Loucy (cell line): ENCODE measurements around the gene SOD3.

Source experiments
- H2AFZ ChIP-seq: fragments of 200-600 bp; sonication (generic); 2 replicates; pipeline ENCODE4 v1.6.0; 2016; ENCODE audit warnings: antibody characterized with exemption, mild to moderate bottlenecking, low read length, moderate library complexity
- H3F3A ChIP-seq: fragments of 200-600 bp; 2 replicates; pipeline ENCODE4 v1.6.0; 2016; ENCODE audit warnings: antibody characterized with exemption, low read depth, mild to moderate bottlenecking
- H3K27me3 ChIP-seq: fragments of 200-600 bp; sonication (generic); 2 replicates; pipeline ENCODE4 v1.6.1; 2014; ENCODE audit warnings: low read length, mild to moderate bottlenecking; ENCODE audit not compliant: insufficient read depth, poor library complexity, severe bottlenecking
- H3K36me3 ChIP-seq: fragments of 200-600 bp; sonication (generic); 2 replicates; pipeline ENCODE4 v1.6.1; 2016; ENCODE audit warnings: low read length; ENCODE audit not compliant: insufficient read depth
- H3K4me1 ChIP-seq: fragments of 200-600 bp; sonication (generic); 2 replicates; pipeline ENCODE4 v1.5.1; 2014; ENCODE audit warnings: low read length, mild to moderate bottlenecking; ENCODE audit not compliant: insufficient read depth, poor library complexity, severe bottlenecking
- H3K4me2 ChIP-seq: fragments of 200-600 bp; sonication (generic); 2 replicates; pipeline ENCODE4 v1.6.0; 2014; ENCODE audit warnings: antibody characterized with exemption, low read length, low read depth, mild to moderate bottlenecking; ENCODE audit not compliant: poor library complexity, severe bottlenecking
- H3K4me3 ChIP-seq: fragments of 200-600 bp; sonication (generic); 2 replicates; pipeline ENCODE4 v1.5.1; 2014; ENCODE audit warnings: low read length, mild to moderate bottlenecking, mixed read lengths; ENCODE audit not compliant: poor library complexity, severe bottlenecking
- H3K79me2 ChIP-seq: fragments of 200-600 bp; sonication (generic); 2 replicates; pipeline ENCODE4 v1.6.1; 2014; ENCODE audit warnings: low read length; ENCODE audit not compliant: insufficient read depth
- H3K9ac ChIP-seq: fragments of 200-600 bp; sonication (generic); 2 replicates; pipeline ENCODE4 v1.6.0; 2014; ENCODE audit warnings: mild to moderate bottlenecking, low read depth, low read length, moderate library complexity; ENCODE audit not compliant: poor library complexity, severe bottlenecking
- H3K9me2 ChIP-seq: fragments of 200-600 bp; sonication (generic); replicated peaks from 2 replicates; pipeline ENCODE4 v1.6.1; 2016; ENCODE audit warnings: low read depth, low read length, mixed read lengths
- H3K9me3 ChIP-seq: fragments of 200-600 bp; sonication (generic); 2 replicates; pipeline ENCODE4 v1.6.1; 2014; ENCODE audit warnings: mild to moderate bottlenecking, antibody characterized with exemption, low read length, low read depth; ENCODE audit not compliant: insufficient read depth
- H4K20me1 ChIP-seq: fragments of 200-600 bp; sonication (generic); 2 replicates; pipeline ENCODE4 v1.6.0; 2014; ENCODE audit warnings: antibody characterized with exemption, low read length, mild to moderate bottlenecking; ENCODE audit not compliant: insufficient read depth, poor library complexity, severe bottlenecking
- EZH2phosphoT487 ChIP-seq: fragments of 200-600 bp; IDR thresholded peaks from 2 replicates; pipeline ENCODE4 v1.6.1; 2018; ENCODE audit warnings: antibody characterized with exemption, mild to moderate bottlenecking, moderate library complexity, borderline replicate concordance
- TF ChIP-seq, protein P1 (sequence below): fragments of 200-600 bp; sonication (generic); conservative IDR thresholded peaks from 2 replicates; pipeline ENCODE4 v1.5.1; 2014; ENCODE audit warnings: mild to moderate bottlenecking, antibody characterized with exemption, low read length

Gene SOD3

DNA sequence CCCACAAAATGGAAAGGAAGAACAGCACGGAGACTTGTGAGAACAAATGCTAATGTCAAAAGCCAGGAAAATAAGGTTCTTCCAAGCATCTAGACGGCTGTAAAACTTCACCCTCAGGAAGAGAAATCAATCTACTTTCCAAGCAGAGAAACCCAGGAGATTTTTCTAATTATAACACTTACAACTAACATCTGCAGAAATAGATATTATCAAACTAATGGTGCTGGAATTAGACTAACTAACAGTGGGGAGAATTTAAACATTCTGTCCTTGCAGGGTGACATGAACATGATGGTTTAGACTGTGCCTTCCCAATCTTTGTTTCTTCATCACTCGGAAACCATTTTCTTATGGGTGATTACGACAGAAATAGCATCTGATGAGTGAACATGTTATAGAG, 40.3 kb downstream of the SOD3 start:
- no peaks in the 10 kb centered on the region; the same call in 1 of the 2 replicates for H3K9me3 ChIP-seq
- H3K9ac ChIP-seq, result no peak overlapping the region
- H3K4me2 ChIP-seq, result no peak overlapping the region
- H3K4me3 ChIP-seq, result no peak overlapping the region
- H2AFZ ChIP-seq, result no peak overlapping the region
- no peaks in the 10 kb centered on the region for H4K20me1 ChIP-seq
- no peaks in the 10 kb centered on the region for H3K9me2 ChIP-seq
- no peaks in the 10 kb centered on the region for H3F3A ChIP-seq
- TF ChIP-seq EZH2phosphoT487, result no peak
- H3K79me2 ChIP-seq, result no peaks in the 10 kb centered on the region
- no peaks in the 10 kb centered on the region for H3K36me3 ChIP-seq
- no peaks in the 10 kb centered on the region for H3K4me1 ChIP-seq
- H3K27me3 ChIP-seq, result no peaks in the 10 kb centered on the region

DNA sequence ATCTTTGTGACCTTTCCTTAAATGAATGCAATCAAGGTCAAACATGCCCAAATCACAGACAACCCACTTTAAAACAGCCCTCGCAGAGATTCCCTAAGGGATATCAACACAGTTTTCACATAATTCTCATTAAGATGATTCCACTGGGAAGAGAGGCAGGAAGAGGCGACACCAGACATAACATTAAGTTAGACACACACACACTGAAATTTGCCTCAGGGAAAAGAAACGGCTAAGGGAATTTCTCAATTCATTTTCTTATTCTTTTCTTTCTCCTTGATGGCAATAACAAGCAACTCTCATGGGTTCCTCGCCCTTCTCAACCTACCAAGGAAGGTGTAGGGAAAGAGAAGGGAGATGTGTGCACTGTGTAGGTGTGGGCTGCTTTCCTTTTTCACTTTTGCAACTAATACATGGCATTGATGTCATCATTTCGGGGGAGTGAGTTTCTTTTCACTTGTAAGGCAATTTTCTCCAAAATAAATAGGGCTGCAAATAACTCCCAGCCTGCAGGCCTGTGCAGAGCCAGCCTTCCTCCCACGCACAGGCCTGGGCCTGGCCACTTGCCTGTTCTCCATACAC, 41.4 kb downstream of the SOD3 start:
- no peaks in the 10 kb centered on the region for H3K9me2 ChIP-seq
- H3K27me3 ChIP-seq, result no peaks in the 10 kb centered on the region
- no peaks in the 10 kb centered on the region for H3F3A ChIP-seq
- no peaks in the 10 kb centered on the region for H3K4me1 ChIP-seq
- H3K4me3 ChIP-seq, result no peak overlapping the region
- H2AFZ ChIP-seq, result no peak overlapping the region
- no peak overlapping the region for H3K4me2 ChIP-seq
- H3K36me3 ChIP-seq, result no peaks in the 10 kb centered on the region
- H3K79me2 ChIP-seq, result no peaks in the 10 kb centered on the region
- no peaks in the 10 kb centered on the region; the same call in 1 of the 2 replicates for H3K9me3 ChIP-seq
- no peaks in the 10 kb centered on the region for H4K20me1 ChIP-seq
- no peak overlapping the region for H3K9ac ChIP-seq
- TF ChIP-seq EZH2phosphoT487, result no peak
- TF ChIP-seq, protein P1, sequence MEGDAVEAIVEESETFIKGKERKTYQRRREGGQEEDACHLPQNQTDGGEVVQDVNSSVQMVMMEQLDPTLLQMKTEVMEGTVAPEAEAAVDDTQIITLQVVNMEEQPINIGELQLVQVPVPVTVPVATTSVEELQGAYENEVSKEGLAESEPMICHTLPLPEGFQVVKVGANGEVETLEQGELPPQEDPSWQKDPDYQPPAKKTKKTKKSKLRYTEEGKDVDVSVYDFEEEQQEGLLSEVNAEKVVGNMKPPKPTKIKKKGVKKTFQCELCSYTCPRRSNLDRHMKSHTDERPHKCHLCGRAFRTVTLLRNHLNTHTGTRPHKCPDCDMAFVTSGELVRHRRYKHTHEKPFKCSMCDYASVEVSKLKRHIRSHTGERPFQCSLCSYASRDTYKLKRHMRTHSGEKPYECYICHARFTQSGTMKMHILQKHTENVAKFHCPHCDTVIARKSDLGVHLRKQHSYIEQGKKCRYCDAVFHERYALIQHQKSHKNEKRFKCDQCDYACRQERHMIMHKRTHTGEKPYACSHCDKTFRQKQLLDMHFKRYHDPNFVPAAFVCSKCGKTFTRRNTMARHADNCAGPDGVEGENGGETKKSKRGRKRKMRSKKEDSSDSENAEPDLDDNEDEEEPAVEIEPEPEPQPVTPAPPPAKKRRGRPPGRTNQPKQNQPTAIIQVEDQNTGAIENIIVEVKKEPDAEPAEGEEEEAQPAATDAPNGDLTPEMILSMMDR, result no peak

DNA sequence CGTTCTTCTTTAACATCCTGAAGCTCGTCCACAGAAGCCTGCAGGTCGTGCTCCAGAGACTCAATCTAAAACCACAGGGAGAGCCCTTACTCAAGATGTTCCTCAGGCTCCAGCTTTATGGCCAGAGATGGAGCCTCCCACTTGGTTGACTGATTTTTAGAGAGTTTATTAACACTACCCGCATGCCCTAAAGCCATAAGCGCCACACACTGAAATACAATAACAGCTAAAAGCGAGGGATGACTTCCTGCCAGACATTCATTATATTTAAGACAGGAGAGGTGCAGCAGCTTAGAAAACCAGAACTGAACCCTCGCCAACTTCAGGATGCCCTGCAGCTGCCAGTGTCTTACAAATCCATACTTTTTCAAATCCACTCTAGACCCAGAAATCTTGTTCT, 42.0 kb downstream of the SOD3 start:
- Histone ChIP-seq H3K27me3 (no peaks in the 10 kb centered on the region), H3K9me2 (no peaks in the 10 kb centered on the region), H2AFZ (no peak overlapping the region), H3K9ac (no peak overlapping the region), H3K4me1 (no peaks in the 10 kb centered on the region), H3K9me3 (no peaks in the 10 kb centered on the region; the same call in 1 of the 2 replicates), H3K36me3 (no peaks in the 10 kb centered on the region), H3K79me2 (no peaks in the 10 kb centered on the region), H3F3A (no peaks in the 10 kb centered on the region), H4K20me1 (no peaks in the 10 kb centered on the region), H3K4me2 (no peak overlapping the region), H3K4me3 (no peak overlapping the region)
- TF ChIP-seq EZH2phosphoT487, result no peak
- TF ChIP-seq, protein P1, result no peak

DNA sequence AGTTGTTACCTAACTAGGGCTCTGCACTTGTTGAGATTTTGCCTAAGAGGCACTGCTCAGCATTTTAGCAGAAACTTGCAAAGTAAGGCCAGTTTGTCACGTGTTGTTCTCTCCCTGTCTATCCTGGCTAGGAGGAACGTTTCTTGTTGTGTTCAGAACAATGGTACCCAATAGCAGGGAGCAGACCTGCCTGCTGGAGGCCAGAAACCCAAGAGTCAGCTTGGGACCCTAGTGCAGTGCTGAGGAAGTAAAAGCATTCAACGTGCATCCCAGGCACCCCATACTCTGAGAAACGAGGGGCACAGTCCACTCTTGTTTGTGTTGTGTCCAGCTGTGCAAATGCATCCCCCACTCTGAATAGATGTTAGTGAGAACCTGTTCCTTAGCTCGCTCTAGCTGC, 42.4 kb downstream of the SOD3 start:
- no peaks in the 10 kb centered on the region for H3F3A ChIP-seq
- H3K4me3 ChIP-seq, result no peak overlapping the region

More for the DNA sequence above, 42.4 kb downstream of the SOD3 start:
- Histone ChIP-seq H3K9ac (no peak overlapping the region), H3K27me3 (no peaks in the 10 kb centered on the region), H3K4me1 (no peaks in the 10 kb centered on the region), H3K4me2 (no peak overlapping the region), H3K9me2 (no peaks in the 10 kb centered on the region), H4K20me1 (no peaks in the 10 kb centered on the region), H2AFZ (no peak overlapping the region), H3K36me3 (no peaks in the 10 kb centered on the region), H3K9me3 (no peaks in the 10 kb centered on the region; the same call in 1 of the 2 replicates), H3K79me2 (no peaks in the 10 kb centered on the region)
- no peak for TF ChIP-seq EZH2phosphoT487
- TF ChIP-seq, protein P1, result no peak
